Activated CD8-positive, alpha-beta memory T cell treated with anti-CD3 and anti-CD28 coated beads, Interleukin-2, amount 10 ng/mL, durations not matched to agents 7 days and 5 days (primary cell): ENCODE data around the gene ZNF786. TPM values are rescaled to one million over a fixed set of nuclear protein-coding genes. Genes with fewer than 3 reads are reported as not detected.

ENCODE experiments used
- total RNA-seq, 2 experiments: library from RNA; stranded (reverse); gene quantifications; one replicate each; pipeline ENCODE4 v1.2.3, GENCODE V29; 2021

The ZNF786 gene
- total RNA-seq, 2 experiments from 2014 or later = 7.1 to 7.4 TPM

Other genes with a start within 250 kb of the ZNF786 start
- 100 to 1,000 TPM; 106 to 109 TPM for gene EZH2, start 206.4 kb downstream of the ZNF786 start, total RNA-seq
- gene PDIA4, start 62.2 kb downstream of the ZNF786 start, total RNA-seq = 10 to 100 TPM; 82.3 to 99.4 TPM
- under 1 TPM; 0.53 to 0.91 TPM for gene ZNF425, start 35.6 kb upstream of the ZNF786 start, total RNA-seq
- 10 to 100 TPM; 12.1 to 13.2 TPM for gene ZNF398, start 56.7 kb upstream of the ZNF786 start, total RNA-seq
- gene ZNF282, start 104.8 kb upstream of the ZNF786 start, total RNA-seq = 10 to 100 TPM; 42.0 to 49.7 TPM
- gene ZNF212, start 148.9 kb upstream of the ZNF786 start, total RNA-seq = 10 to 100 TPM; 12.8 to 14.2 TPM
- 10 to 100 TPM; 14.8 to 15.5 TPM for gene ZNF783, start 171.5 kb upstream of the ZNF786 start, total RNA-seq